Left kidney (tissue), 8 donors: ENCODE measurements around the gene XCL1. TPM values are rescaled to one million over a fixed set of nuclear protein-coding genes. Genes with fewer than 3 reads are reported as not detected.
"Not testable (repeated sequence)": the region's sequence is repeated elsewhere in the genome, so short reads cannot be mapped to it uniquely, and the experiment has no call there.

Source experiments
- DNase-seq: peaks from one replicate; pipeline ENCODE4 v3.0.0-alpha.2; 2013
- long read RNA-seq, 8 donors: transcript quantifications; one replicate each; lab custom pipeline, GENCODE V29; 2026
- polyA plus RNA-seq: library from polyadenylated mRNA; unstranded; fragments of 120-200 nt; gene quantifications from one replicate; pipeline ENCODE4 v1.2.1, GENCODE V29; 2013; ENCODE audit not compliant: insufficient read length

XCL1 gene
- not detected for polyA plus RNA-seq
- long read RNA-seq, donor 1: 0 reads
- long read RNA-seq, donor 2: 0 reads
- long read RNA-seq, donor 3, partial matches to known transcripts: 0 of 1 reads
- long read RNA-seq, donor 3, other reads (novel, unspliced or antisense): 0 of 1 reads
- long read RNA-seq, donor 4: 0 reads
- long read RNA-seq, donor 5: 0 reads
- long read RNA-seq, donor 6: 0 reads
- long read RNA-seq, donor 7: 0 reads
- long read RNA-seq, donor 8: 0 reads

DNA sequence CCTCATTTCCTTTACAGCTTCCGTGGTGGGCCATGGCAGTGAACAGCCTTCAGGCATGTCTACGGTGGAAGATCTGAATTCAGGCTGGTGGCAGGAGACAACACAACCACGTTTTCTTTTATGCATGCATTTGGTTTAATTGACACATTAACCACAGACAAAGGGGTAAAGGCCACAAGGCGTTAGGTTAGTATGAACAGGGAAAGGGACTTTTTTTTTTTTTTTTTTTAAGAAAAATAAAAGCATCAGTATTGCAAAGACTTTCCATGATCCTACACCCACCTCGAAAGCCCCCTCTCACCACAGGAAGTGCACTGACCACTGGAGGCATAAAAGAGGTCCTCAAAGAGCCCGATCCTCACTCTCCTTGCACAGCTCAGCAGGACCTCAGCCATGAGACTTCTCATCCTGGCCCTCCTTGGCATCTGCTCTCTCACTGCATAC is at the start of gene XCL1:
XCL1 (plus strand) TSS at position 361 of the 444 bp plus-strand sequence; CDS start at position 394, 33 bp downstream.
- DNase-seq: not testable (repeated sequence)

GRCh38 chr1:168529518-168529917 is 46.9 kb upstream of the XCL1 start:
- DNase-seq: no peak

GRCh38 chr1:168531615-168532345 is 44.6 kb upstream of the XCL1 start:
- DNase-seq: no peak

DNA sequence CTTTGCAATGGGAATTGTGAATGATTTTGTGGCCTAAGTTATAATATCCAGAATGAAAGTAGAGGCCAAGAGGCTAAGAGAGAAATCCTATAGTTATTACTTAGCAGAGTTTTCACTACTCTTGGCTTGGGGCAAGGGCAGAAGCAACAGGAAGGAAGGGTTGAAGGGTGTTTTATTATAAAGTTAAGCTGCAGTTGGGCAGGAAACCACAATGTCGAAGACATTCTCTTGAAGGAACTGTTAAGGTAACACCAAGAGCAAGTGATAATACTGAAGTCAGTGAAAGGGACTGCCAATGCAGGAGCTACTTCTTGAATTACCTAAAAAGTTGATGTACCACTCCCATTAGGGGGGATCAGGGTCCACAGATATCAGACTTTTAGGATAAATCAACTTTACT is 40.9 kb upstream of the XCL1 start:
- no peak for DNase-seq

DNA sequence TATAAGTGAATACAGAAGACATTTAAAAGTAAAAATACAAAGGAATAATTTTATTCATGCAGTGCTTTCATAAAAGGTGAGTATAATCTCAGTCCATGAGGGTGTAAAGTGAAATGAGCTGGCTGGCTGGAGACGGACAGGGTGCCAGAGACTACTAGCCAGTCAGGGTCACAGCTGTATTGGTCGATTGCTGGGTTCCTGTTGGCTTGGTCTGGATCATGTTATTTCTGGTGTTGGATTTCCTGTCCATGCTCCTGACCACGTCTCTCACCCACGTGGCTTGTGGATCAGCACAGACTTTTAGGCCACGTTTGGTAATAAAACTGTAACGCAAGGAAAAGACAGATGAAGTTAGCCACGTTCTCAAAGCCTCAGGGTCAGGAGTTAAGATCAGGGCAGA is 35.6 kb upstream of the XCL1 start:
- not testable (repeated sequence) for DNase-seq

- not testable (repeated sequence) for DNase-seq
Observed at GRCh38 chr1:168542978-168543377, 33.4 kb upstream of the XCL1 start.

DNA sequence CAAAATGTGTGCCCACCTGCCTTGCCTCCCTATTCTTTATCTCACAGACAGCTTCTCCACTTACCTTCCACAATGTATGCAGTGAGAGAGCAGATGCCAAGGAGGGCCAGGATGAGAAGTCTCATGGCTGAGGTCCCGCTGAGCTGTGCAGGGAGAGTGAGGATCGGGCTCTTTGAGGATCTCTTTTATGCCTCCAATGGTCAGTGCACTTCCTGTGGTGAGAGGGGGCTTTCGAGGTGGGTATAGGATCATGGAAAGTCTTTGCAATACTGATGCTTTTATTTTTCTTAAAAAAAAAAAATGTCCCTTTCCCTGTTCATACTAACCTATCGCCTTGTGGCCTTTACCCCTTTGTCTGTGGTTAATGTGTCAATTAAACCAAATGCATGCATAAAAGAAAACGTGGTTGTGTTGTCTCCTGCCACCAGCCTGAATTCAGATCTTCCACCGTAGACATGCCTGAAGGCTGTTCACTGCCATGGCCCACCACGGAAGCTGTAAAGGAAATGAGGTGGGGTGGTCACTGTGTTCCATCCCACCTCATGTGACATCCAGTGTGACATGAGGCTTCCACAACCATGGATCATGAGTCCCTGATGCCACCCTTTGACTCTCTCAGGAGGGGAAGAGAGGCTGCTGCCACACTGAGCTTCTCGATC is 32.4 kb upstream of the XCL1 start, which contains the start of gene XCL2:
XCL2 (minus strand) TSS at position 158 of the 659 bp plus-strand sequence; CDS start at position 125, 33 bp downstream.
- DNase-seq: not testable (repeated sequence)

DNA sequence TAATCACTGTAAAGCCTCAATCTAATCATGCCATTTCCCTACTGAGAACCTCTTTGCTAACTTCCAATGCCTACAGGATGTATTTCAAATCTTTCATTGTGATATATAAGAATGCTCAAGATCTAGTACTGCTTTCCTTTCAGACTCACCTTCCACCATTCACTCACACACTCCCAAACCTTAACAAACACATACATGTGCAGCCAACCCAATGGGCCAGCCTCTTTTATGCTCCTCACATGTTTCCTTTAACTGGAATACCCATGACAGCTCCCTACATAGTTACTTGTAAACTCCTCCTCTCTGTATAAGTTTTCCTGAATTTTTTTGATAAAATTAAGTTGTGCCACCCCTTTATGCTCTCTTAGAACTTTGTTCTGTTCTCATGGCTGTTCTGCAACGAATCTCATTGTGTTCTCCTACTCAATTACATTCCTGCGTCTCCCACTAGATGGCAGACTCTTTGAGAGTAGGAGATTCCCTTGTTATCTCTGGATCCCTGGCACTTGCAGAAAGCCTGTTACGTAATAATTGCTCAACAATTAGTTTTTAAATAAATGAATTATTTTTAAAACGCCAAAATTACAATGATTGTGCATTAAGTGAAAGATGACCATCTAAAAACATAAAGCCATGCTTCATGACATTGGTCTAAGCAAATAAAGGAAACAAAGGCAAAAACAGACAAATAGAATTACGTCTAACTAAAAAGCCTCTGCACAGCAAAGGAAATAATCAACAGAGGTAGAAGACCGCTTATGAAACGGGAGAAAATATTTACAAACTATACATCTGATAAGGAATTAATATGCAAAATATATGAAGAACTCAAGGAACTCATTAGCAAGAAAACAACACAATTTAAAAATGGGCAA is 30.5 kb upstream of the XCL1 start:
- DNase-seq: not testable (repeated sequence)

GRCh38 chr1:168546553-168546895 is 29.9 kb upstream of the XCL1 start:
- DNase-seq: not testable (repeated sequence)

DNA sequence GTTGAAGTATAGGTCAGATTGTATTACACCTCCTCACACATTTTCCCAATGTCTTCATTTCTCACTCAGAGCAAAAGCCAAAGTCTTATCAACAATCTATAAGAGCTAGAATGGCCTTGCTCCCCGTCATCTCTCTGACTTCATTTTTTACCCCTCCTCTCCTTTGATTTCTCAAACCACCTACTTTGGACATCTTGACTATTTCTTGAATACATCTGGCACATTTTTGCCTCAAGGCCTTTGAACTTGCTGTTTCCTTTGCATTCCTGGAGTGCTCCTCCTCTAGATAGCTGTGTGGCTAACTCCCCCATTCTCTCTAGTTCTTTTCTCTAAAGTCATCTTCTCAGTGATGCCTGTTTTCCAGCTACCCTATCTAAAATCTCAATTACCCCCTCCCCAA is 25.4 kb upstream of the XCL1 start:
- no peak for DNase-seq

- DNase-seq: no peak
Observed at GRCh38 chr1:168551688-168552087, 24.7 kb upstream of the XCL1 start.

- DNase-seq: no peak
Observed at GRCh38 chr1:168552961-168553360, 23.4 kb upstream of the XCL1 start.

- no peak for DNase-seq
Observed at GRCh38 chr1:168553680-168554553, 22.5 kb upstream of the XCL1 start.

GRCh38 chr1:168554603-168555483 is 21.6 kb upstream of the XCL1 start:
- DNase-seq: no peak

GRCh38 chr1:168555508-168556046 is 20.8 kb upstream of the XCL1 start:
- no peak for DNase-seq

DNA sequence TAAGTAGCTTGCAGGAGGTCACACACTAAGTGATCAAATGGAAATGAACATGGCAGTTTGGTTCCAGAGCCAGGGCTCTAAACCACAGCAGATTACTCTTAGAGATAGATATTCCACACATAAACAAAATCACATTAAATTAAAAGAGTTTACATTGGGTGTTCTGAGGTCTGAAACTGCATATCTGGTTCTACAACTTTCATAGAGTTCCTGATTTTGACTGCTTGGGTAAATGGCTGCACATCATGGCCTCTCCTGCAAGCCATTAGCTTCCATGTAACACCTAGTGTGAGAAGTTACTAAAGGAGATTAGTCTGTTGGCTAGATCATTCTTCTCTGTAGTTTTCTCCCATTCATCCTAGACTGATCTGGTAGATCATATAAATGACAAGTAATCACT is 19.8 kb upstream of the XCL1 start:
- DNase-seq: no peak

- DNase-seq: no peak
Observed at GRCh38 chr1:168560370-168560769, 16.0 kb upstream of the XCL1 start.

DNA sequence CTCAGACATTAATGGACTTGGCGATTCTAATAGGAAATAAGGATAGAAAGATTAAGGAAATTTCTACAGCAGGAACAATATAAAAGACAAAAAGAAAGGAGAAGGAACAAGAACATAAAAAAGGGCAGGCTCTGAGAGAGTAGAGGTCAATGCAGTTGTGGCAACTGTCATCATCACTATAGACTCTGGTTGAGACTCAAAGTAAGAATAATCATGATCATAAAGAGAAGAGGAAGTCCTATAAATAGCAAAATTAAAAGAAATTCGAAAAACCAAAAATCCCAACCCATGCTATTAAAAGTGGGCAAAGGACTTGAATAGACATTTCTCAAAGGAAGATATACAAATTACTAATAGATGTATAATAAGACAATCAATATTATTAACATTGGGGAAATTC is 14.4 kb upstream of the XCL1 start:
- no peak for DNase-seq

DNA sequence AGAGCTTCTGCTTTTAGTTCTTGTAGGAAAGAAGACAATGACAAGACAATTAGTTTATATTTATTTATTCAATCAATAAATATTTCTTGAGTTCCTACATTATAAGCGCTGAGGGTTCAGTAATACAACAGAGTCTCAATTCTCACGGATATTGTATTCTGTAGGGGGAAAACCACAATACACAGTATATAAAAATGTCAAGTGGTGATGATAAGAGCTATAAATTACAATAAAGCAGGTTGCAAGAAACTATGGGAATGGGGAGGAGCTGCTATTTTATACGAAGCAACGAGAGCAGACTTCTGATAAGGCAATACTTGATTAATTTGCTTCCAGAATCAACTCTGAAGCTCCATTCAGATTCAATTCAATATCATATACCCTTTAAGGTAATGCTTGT is 10.6 kb upstream of the XCL1 start:
- DNase-seq: no peak

DNA sequence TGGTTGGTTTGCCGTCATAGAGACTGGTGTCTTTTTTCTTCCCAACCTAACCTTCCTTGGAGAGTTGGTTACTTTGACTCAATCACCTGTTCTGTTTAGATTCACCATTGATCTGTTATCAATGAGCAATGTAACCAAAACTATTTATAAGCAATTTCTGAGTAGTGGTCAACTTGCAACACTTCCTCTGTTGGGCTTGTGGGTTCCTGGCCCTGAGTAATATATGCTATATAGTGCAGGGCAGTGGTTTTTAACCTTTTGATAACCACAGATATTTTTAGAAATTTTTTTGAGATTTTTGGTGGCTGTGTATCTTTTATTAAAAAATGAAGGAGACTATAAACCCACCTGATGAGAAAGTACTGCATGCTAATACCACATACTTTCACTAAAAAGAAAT is 9.4 kb upstream of the XCL1 start:
- DNase-seq: no peak
